EH (cell line): ENCODE results near the gene FNDC3A.
"Not testable (repeated sequence)": the region's sequence is repeated elsewhere in the genome, so short reads cannot be mapped to it uniquely, and the experiment has no call there.

ENCODE experiments used
- DNase-seq: peaks from one replicate; pipeline ENCODE4 v3.0.0-alpha.2; 2015; ENCODE audit warnings: low read depth

Gene FNDC3A

DNA sequence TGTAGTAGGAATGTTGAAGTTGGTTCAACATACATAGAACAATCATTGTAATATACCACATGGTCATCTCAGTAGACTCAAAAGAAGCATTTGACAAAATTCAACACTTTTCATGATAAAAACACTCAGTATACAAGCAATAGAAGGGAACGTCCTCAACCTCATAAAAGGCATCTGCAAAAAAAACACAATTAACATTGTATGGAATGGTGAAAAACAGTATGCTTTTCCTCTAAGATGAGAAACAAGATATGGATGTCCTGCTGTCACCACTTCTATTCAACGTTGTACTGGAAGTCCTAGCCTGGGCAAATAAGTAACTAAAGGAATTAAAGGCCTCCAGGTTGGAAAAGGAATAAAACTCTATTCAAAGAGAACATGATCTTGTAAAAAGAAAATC is 54.5 kb downstream of the FNDC3A start:
- no peak for DNase-seq

DNA sequence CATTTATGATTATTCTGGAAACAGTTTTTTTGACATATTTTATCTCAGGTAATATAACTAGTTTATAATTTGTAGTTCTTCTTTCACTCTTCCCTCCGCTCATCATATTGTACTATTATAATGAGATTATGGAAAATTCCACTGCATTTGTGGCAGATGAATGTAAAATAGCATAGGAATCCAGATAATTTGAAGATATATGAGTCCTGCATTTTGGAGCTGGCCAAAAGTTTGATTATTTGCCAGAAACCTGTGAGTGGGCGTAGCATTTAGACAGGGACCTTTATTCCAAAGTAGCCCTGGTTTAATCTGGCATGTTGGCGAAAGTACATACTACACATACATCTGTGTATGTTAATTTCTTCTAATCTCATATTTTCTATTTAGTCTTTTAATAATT is 65.2 kb downstream of the FNDC3A start:
- no peak for DNase-seq

- peak; percentile 39 for DNase-seq
Observed at GRCh38 chr13:49042476-49042875, 66.8 kb downstream of the FNDC3A start.

DNA sequence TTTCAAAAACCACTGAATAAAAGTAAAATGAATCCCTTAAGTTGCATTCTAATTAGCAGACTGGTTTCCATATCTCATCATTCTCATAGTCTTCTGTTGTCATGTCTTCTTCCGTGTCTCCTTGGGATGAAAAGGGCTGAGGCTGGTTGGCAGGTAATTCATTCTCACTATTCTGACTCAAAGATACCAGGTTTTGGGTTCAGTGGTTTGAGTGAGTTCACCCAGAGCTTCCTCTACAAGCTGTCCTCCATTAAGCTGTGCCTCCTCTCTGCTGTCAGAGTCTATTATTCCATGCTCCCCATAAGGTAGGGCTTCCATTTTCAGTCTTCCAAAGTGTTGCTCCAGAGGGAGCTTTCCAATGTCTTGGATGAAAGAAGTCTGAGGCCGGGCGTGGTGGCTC is 68.3 kb downstream of the FNDC3A start:
- DNase-seq, result no peak

DNA sequence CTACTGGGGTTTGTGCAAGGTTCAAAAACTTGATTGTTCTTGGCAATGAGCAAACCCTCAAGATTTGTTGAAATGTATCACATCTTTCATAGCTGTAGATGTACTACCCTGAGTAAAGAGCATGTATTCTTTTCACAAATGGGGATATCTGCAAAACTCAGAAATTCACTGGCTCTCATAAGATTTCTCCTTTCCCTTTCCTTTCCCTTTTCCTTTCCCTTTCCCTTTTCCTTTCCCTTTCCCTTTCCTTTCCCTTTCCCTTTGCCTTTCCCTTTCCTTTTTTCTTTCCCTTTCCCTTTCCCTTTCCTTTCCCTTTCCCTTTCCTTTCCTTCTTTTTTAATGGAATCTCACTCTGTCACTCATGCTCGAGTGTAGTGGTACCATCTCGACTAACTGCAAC is 69.1 kb downstream of the FNDC3A start:
- DNase-seq, result no peak

DNA sequence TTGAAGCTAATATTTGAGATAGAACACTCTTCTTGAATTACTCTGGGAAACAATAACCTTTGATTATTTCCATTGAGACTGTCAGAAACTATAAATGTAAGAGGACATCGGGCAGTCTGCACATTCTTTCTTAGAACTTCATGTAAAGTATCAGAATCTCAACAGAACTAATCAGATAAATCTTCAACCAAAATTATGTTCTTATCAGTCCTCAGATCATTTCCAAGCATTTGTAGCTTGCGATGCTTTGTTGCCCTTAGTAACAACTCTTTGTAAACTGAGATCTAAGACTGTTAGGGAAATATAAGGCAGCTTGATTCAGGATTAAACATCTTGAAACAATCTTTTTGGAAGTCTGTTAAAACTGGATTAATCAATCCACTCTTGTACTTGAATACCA is 70.3 kb downstream of the FNDC3A start:
- DNase-seq, result peak; percentile 63

GRCh38 chr13:49046519-49046918 is 70.8 kb downstream of the FNDC3A start:
- peak; percentile 41 for DNase-seq

DNA sequence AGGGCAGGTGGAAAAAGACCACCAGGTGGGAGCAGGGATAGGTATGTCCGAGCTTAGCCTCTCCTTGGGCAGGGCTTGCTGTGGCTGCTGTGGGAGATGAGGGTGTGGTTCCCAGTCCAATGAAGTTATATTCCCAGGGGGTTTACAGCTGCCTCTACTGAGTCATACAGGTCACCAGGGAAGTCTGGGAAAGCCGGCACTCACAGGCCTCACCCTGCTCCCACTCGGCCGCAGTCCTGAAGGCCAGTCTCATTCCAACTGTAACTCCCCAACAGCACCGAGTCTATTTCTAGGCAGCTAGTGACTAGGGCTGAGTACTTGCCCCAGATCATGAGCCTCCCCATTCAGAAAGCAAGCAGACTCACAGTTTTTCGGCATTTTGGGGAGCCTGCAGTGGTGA is 77.1 kb downstream of the FNDC3A start:
- DNase-seq, result no peak

DNA sequence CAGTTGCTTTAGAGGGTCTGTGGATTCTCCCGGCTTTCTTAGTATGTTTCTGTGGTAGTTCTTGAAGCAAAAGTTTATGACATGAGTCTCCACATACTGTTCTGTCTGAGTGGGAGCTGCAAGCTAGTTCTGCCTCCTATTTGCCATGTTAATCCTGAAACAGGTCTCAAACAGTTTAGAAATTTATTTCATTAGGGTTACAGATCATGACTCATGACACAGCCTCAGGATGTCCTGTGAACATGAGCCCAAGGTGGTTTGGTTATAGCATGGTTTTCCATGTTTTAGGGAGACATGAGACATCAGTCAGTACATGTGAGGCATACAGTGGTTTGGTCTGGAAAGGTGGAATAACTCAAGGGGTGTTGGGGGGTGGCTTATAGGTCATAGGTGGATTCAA is 77.5 kb downstream of the FNDC3A start:
- no peak for DNase-seq

DNA sequence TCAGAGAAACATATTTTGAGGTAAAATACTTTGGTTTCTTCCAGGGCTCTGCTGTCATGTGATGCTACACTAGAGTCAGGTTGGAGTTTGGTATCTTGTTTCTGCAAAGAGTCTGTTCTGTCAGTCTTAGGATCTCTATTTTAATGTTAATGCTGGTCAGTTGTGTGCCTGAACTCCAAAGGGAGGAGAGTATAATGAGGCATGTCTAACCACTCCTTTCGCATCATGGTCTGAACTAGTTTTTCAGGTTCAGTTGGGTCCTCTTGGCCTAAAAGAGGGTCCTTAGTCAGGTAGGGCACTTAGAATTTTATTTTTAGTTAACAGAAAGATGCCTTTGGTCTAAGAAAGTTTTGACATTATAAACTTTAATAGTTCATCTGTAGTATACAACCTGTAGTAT is 78.2 kb downstream of the FNDC3A start:
- no peak for DNase-seq

GRCh38 chr13:49055021-49055420 is 79.3 kb downstream of the FNDC3A start:
- DNase-seq, result no peak

DNA sequence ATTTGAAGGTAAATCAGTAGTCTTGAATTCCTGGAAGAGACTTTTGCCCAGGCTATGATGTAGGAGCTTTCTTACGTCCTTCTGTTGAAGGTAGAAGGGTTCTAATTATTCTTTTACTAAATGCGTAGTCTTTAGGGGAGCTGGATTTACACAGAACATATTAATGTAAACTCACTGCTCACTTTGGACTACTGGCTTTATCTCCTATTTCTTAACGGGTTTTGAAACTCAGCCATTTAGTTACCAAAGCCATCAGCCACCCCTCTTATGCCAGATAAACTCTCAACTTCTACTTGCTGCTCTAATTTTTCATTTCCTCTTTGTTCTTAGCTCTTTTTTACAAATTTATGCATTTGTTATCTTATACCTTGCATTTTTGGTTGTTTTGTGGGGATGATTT is 81.5 kb downstream of the FNDC3A start:
- DNase-seq, result no peak

- no peak for DNase-seq
Observed at GRCh38 chr13:49058761-49059160, 83.0 kb downstream of the FNDC3A start.

GRCh38 chr13:49060678-49061387 is 85.1 kb downstream of the FNDC3A start:
- DNase-seq, result peak; percentile 62

- not testable (repeated sequence) for DNase-seq
Observed at GRCh38 chr13:49061388-49061752, 85.7 kb downstream of the FNDC3A start.

GRCh38 chr13:49062297-49062896 is 86.7 kb downstream of the FNDC3A start:
- DNase-seq, result peak; percentile 52

- no peak for DNase-seq
Observed at GRCh38 chr13:49063011-49063410, 87.3 kb downstream of the FNDC3A start.

GRCh38 chr13:49063497-49063896 is 87.8 kb downstream of the FNDC3A start:
- DNase-seq, result peak; percentile 72

GRCh38 chr13:49064476-49064875 is 88.8 kb downstream of the FNDC3A start:
- DNase-seq, result no peak

- DNase-seq, result no peak
Observed at GRCh38 chr13:49066856-49067255, 91.1 kb downstream of the FNDC3A start.

DNA sequence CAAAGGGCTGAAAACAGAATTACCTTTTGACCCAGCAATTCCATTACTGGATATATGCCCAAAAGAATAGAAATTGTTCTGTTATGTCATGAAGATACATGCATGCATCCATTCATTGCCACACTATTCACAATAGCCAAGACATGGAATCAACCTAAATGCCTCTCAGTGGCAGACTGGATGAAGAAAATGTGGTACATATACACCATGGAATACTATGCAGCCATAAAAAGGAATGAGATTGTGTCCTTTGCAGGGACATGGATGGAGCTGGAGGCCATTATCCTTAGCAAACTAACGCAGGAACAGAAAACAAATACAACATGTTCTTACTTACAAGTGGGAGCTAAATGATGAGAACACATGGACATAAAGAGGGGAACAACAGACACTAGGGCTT is 92.8 kb downstream of the FNDC3A start:
- DNase-seq, result not testable (repeated sequence)

DNA sequence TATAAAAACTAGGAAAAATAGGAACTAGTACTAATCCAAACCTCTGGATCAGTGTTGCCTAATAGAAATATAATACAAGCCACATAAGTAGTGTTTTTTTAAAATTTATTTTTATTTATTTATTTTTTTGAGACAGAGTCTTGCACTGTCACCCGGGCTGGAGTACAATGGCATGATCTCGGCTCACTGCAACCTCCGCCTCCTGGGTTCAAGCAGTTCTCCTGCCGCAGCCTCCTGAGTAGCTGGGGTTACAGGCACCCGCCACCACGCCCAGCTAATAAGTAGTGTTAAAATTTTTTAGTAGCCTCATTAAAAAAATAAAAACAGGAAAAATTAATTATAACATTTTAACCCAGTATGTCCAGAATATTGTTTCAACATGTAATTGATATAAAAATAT is 94.3 kb downstream of the FNDC3A start:
- DNase-seq, result not testable (repeated sequence)

DNA sequence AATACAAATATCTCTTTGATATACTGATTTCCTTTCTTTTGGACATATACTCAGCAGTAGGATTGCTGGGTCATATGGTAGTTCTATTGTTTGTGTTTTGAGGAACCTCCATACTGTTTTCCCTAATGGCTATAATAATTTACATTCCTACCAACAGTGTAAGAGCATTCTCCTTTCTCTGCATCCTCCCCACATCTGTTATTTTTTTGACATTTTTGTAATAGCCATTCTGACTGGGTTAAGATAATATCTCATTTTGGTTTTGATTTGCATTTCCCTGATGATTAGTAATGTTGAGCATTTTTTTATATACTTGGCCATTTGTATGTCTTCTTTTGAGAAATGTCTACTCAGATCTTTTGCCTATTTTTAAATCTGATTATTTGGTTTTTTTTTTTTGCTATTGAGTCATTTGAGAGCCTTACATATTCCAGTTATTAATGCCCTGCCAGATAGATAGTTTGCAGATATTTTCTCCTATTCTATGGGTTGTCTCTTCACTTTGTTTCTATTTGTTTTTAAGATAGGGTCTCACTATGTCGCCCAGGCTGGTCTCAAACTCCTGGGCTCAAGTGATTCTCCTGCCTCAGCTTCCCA is 95.7 kb downstream of the FNDC3A start:
- peak; percentile 89 for DNase-seq
